Stimulated activated CD4-positive, alpha-beta T cell treated with anti-CD3 and anti-CD28 coated beads, TNF-alpha, amount 100 ng/mL, for 48 hours (primary cell): ENCODE data around the gene BIVM.

Source experiments
- DNase-seq, 3 donors: peaks; one replicate each; pipeline ENCODE4 v3.0.0-alpha.2; 2020; ENCODE audit warnings: low read depth in 3 of 3

The BIVM gene

DNA sequence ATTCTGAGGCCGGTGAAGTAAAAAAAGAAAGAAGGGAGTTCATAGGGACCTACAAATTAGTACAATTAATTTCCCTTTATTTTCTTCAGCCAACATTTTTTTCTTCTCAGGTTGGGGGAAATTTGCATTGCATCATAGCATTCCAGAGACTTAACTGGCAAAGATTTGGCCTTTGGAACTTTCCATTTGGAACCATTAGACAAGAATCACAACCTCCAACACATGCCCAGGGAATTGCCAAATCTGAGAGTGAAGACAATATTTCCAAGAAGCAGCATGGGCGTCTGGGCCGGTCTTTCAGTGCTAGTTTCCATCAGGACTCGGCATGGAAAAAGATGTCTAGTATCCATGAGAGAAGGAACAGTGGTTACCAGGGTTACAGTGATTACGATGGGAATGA is 40.5 kb downstream of the BIVM start:
- DNase-seq = no peak

GRCh38 chr13:102845289-102845629 is 46.3 kb downstream of the BIVM start:
- DNase-seq = no peak

DNA sequence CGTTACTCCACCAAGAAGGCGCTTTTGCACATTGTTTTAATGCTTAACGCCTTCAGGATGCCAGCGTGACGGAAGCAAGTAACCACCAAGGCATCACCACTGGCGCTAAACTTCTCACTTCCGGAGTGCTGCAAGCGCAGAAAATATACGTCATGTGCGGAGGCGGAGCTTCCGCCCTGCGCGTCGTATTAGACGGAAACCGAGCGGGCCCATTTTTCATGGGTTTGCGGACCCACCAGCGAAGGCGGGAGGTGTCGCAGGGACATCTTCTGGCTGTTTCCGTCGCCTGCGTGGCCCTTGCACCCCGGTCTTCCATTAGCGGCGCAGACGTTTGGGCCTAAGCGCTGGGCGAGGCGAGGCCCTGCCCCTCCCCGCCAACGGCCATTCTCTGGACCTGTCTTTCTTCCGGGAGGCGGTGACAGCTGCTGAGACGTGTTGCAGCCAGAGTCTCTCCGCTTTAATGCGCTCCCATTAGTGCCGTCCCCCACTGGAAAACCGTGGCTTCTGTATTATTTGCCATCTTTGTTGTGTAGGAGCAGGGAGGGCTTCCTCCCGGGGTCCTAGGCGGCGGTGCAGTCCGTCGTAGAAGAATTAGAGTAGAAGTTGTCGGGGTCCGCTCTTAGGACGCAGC is 46.8 kb downstream of the BIVM start, which contains the start of gene ERCC5:
Gene ERCC5, plus strand, starts transcription at position 403 of the 631 bp plus-strand sequence. CDS start 235 bp downstream, outside the sequence.
- peak; percentile 93 for DNase-seq

DNA sequence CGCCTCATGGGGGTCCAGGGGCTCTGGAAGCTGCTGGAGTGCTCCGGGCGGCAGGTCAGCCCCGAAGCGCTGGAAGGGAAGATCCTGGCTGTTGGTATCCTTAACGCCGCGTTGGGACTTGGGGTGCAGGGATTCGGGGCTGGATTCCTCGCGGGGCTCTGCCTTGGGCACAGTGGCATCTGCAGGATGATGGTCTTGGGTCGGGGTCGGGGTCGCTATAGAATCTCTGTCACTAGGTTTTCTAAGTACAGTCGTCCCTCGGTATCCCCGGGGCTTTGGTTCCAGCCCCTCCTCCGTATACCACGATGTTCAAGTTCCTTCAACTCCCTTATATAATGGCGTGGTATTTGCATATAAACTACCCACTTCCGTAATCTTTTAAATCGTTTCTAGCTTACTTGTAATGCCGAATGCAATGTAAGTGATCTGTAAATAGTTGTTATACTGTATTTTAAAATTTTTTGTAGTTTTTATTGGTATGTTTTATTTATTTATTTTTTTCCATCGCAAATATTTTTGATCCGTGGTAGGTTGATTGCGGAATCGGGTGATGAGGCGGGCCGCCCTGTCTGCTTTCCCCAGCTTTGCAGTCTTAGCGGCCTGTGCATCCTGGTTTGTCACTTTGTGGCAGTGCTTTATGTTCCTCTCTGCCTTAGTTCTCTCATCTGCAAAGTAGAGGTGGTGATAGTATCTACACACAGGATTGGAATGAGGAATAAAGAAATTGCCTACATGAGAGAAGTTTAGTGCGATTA is 47.5 kb downstream of the BIVM start:
- peak in 1 of 3 donors; percentile 14 for DNase-seq

- DNase-seq = no peak
Measured at GRCh38 chr13:102847272-102848234, 48.6 kb downstream of the BIVM start.

DNA sequence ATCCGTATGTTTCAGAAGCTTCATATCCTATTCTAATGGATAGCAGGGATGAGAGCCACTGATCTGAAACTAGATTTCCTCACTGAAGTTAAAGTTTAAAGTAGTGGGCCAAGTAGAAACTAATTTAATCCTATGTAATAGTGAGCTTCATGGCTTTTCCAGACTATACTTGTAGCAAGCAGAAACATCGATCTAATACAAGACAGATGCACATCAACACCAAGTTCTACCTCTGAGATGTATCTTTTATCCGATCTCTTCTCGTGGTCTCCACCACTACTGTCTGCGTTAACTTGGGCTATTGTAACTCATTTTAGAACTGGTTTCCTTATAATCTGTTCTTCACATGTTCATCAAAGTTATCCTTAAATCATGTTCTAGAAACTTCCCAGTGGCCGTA is 50.0 kb downstream of the BIVM start:
- DNase-seq = no peak

GRCh38 chr13:102852556-102852955 is 53.6 kb downstream of the BIVM start:
- no peak for DNase-seq

- no peak for DNase-seq
Measured at GRCh38 chr13:102854675-102855074, 55.8 kb downstream of the BIVM start.

GRCh38 chr13:102856557-102856956 is 57.6 kb downstream of the BIVM start:
- no peak for DNase-seq

- no peak for DNase-seq
Measured at GRCh38 chr13:102862624-102863210, 63.8 kb downstream of the BIVM start.

DNA sequence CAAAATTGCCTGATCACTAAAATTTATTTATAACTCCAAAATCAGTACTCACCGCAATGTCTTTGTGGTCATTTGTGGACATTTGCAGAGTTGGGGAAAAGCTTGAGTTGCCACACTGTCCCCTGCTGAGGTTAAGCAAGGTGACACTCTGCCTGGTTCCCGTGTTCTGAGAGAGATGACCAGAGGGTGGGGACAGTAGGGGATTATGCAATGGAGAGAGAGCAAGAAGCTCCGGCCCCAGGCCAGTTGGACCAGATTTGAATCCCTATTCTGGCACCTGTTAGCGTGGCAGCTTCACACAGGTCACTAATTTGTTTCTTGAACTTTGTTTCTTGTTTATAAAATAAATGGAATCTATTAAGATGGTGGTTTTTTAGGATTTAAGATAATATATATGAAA is 64.7 kb downstream of the BIVM start:
- DNase-seq = no peak

GRCh38 chr13:102868366-102868936 is 69.5 kb downstream of the BIVM start:
- no peak for DNase-seq

DNA sequence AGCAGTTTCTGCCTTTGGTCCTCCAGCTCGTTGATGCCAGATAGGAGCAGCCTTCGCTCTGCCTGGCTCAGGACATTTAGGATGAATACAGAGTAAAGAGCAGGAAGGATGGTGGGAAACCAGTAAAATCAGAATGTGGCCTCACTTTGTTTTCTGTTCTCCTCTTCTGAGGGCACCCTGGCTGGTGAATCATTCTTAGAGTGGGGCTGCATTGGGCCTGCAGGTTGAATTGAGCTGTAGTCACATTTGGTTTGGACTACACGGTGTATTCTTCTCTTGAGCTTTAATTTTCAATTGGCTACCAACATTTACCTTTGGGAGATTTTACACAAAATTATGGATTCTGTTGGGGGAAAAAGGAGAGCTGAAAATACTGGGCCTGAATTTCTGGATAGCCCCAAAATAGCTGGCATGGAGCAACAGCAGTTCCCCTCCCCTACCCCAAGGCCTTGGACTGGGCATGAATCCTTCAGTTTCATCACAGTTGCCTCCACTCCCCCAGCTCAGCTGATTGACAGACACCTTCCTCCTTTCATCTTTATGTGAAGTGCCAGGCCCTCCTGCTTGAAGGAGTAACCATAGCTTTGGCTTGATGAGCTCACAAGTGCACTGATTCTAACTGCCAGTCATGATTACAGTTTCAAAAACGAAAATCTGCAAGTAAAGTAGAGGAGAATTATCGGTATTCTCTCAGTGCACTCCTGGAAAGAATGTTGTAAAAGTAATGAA is 71.2 kb downstream of the BIVM start:
- DNase-seq = no peak

GRCh38 chr13:102870677-102871415 is 71.9 kb downstream of the BIVM start:
- peak in 2 of 3 donors; percentile 25 to 44 for DNase-seq

- no peak for DNase-seq
Measured at GRCh38 chr13:102872131-102872530, 73.2 kb downstream of the BIVM start.

GRCh38 chr13:102872531-102872930 is 73.6 kb downstream of the BIVM start:
- no peak for DNase-seq

DNA sequence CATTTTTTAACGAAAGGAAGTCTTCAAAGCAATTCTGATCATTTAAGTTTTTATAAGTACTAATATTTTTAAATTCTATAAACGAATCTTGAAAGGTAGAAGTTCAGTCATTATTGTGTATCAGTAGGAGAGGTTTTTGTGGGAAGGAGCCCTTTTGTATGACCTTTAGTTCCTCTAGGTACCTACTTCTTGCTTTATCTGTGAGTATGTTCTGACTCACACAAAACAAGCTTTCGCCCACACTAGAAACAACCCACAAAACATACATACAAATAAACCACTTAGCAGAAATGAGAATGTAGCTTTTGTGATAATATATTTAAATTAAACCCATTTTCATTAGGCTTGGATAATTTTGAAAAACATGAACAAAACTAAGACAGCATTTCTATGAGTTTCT is 74.7 kb downstream of the BIVM start:
- no peak for DNase-seq

- no peak for DNase-seq
Measured at GRCh38 chr13:102875256-102875655, 76.3 kb downstream of the BIVM start.

GRCh38 chr13:102877303-102877702 is 78.4 kb downstream of the BIVM start:
- no peak for DNase-seq

DNA sequence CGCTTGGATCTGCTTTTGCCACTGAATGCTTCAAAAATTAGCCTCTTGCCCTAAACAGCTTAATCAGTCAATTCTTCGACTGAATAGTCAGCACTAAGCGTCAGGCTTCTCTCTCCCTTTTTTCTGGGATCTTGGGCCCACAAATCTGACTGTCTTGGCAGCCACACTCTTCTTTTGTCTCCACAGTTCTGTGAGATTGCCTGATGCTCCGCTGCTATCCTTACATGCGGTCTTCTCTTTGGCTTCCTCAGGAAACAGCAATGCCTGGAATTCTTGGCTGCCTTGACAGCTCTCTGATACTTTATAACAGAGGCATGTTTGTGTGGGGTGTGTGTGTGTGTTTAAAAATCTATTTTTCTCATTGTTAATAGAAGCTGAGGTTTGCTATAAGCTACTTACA is 79.6 kb downstream of the BIVM start:
- DNase-seq = no peak
